H9 (cell line): Measurements from ENCODE around the gene ACAT1. TPM values are rescaled to one million over a fixed set of nuclear protein-coding genes. Genes with fewer than 3 reads are reported as not detected.

ENCODE experiments used
- DNase-seq: peaks from one replicate; pipeline ENCODE4 v3.0.0-alpha.2; 2017
- H2AFZ ChIP-seq: one replicate; pipeline ENCODE4 v1.6.1; 2013; ENCODE audit warnings: mild to moderate bottlenecking, low read length, control low read depth, moderate library complexity
- H2AK5ac ChIP-seq: 2 replicates; pipeline ENCODE4 v1.6.1; 2013; ENCODE audit warnings: low read length, control low read depth, mixed read lengths; ENCODE audit not compliant: insufficient read length
- H2BK120ac ChIP-seq: one replicate; pipeline ENCODE4 v1.6.1; 2013; ENCODE audit warnings: low read depth, mild to moderate bottlenecking, low read length, control low read depth, inconsistent platforms; ENCODE audit not compliant: poor library complexity, severe bottlenecking
- H2BK12ac ChIP-seq: 2 replicates; pipeline ENCODE4 v1.6.1; 2013; ENCODE audit warnings: low read length, control low read depth, mixed read lengths, low read depth; ENCODE audit not compliant: insufficient read length
- H2BK15ac ChIP-seq: 2 replicates; pipeline ENCODE4 v1.6.1; 2013; ENCODE audit warnings: low read depth, low read length, control low read depth
- H2BK20ac ChIP-seq: one replicate; pipeline ENCODE4 v1.6.1; 2013; ENCODE audit warnings: low read depth, mild to moderate bottlenecking, low read length, control low read depth, inconsistent platforms; ENCODE audit not compliant: poor library complexity, severe bottlenecking
- H2BK5ac ChIP-seq: 2 replicates; pipeline ENCODE4 v1.6.1; 2013; ENCODE audit warnings: low read length, control low read depth, mixed read lengths; ENCODE audit not compliant: insufficient read length
- H3K14ac ChIP-seq: 2 replicates; pipeline ENCODE4 v1.6.1; 2013; ENCODE audit warnings: low read length, control low read depth; ENCODE audit not compliant: insufficient read depth
- H3K18ac ChIP-seq: 2 replicates; pipeline ENCODE4 v1.6.1; 2013; ENCODE audit warnings: low read depth, mild to moderate bottlenecking, mixed read lengths, low read length, control low read depth; ENCODE audit not compliant: insufficient read length
- H3K23ac ChIP-seq: 2 replicates; pipeline ENCODE4 v1.6.1; 2013; ENCODE audit warnings: low read length, control low read depth, mixed read lengths, low read depth; ENCODE audit not compliant: insufficient read length
- H3K23me2 ChIP-seq: 2 replicates; pipeline ENCODE4 v1.6.1; 2013; ENCODE audit warnings: low read depth, mild to moderate bottlenecking, mixed read lengths, low read length, control low read depth; ENCODE audit not compliant: insufficient read length, poor library complexity, severe bottlenecking
- H3K27ac ChIP-seq: 2 replicates; pipeline ENCODE4 v1.5.1; 2013; ENCODE audit warnings: low read length, control low read depth, mixed read lengths, low read depth; ENCODE audit not compliant: insufficient read length
- H3K27me3 ChIP-seq: 2 replicates; pipeline ENCODE4 v1.6.1; 2013; ENCODE audit warnings: low read length, control low read depth, inconsistent platforms; ENCODE audit not compliant: insufficient read depth
- H3K4ac ChIP-seq: 2 replicates; pipeline ENCODE4 v1.6.1; 2013; ENCODE audit warnings: low read depth, mild to moderate bottlenecking, control low read depth, inconsistent platforms, low read length, moderate library complexity
- H3K4me1 ChIP-seq: 2 replicates; pipeline ENCODE4 v1.6.1; 2013; ENCODE audit warnings: low read length, control low read depth, inconsistent platforms; ENCODE audit not compliant: insufficient read depth
- H3K4me2 ChIP-seq: 2 replicates; pipeline ENCODE4 v1.6.1; 2013; ENCODE audit warnings: low read length, control low read depth, mixed read lengths; ENCODE audit not compliant: insufficient read length, insufficient read depth
- H3K56ac ChIP-seq: 2 replicates; pipeline ENCODE4 v1.6.1; 2013; ENCODE audit warnings: low read depth, mild to moderate bottlenecking, mixed read lengths, low read length, control low read depth; ENCODE audit not compliant: insufficient read length
- H3K79me1 ChIP-seq: 2 replicates; pipeline ENCODE4 v1.6.1; 2013; ENCODE audit warnings: low read depth, mild to moderate bottlenecking, moderate library complexity, low read length, control low read depth, inconsistent platforms; ENCODE audit not compliant: insufficient read depth, poor library complexity, severe bottlenecking
- H3K79me2 ChIP-seq: 2 replicates; pipeline ENCODE4 v1.6.1; 2013; ENCODE audit warnings: low read length, control low read depth, inconsistent platforms; ENCODE audit not compliant: insufficient read depth
- H3K9ac ChIP-seq: 2 replicates; pipeline ENCODE4 v1.6.1; 2013; ENCODE audit warnings: low read length, control low read depth, mixed read lengths; ENCODE audit not compliant: insufficient read length; ENCODE audit errors: extremely low read depth
- H3K9me3 ChIP-seq: one replicate; pipeline ENCODE4 v1.6.1; 2013; ENCODE audit warnings: low read depth, low read length, inconsistent platforms; ENCODE audit not compliant: control insufficient read depth
- H3T11ph ChIP-seq: one replicate; pipeline ENCODE4 v1.6.1; 2013; ENCODE audit warnings: mild to moderate bottlenecking, low read length, control low read depth, inconsistent platforms
- H4K20me1 ChIP-seq: one replicate; pipeline ENCODE4 v1.6.1; 2013; ENCODE audit not compliant: control insufficient read depth, insufficient read length, insufficient read depth
- H4K5ac ChIP-seq: 2 replicates; pipeline ENCODE4 v1.6.1; 2013; ENCODE audit warnings: low read depth, mild to moderate bottlenecking, mixed read lengths, low read length, control low read depth; ENCODE audit not compliant: insufficient read length
- H4K8ac ChIP-seq: replicated peaks from 2 replicates; pipeline ENCODE4 v1.6.1; 2013; ENCODE audit warnings: low read length, control low read depth, mixed read lengths, low read depth; ENCODE audit not compliant: insufficient read length
- H4K91ac ChIP-seq: 2 replicates; pipeline ENCODE4 v1.6.1; 2013; ENCODE audit warnings: low read depth, mild to moderate bottlenecking, moderate library complexity, mixed read lengths, low read length, control low read depth; ENCODE audit not compliant: insufficient read length
- H3K27ac Mint-ChIP-seq, 3 experiments: 2 replicates in 2 of 3; 3 replicates in 1 of 3; pipeline ENCODE4 v1.8.0; 2020 to 2021; ENCODE audit warnings: mixed read lengths in 3 of 3, mild to moderate bottlenecking in 1 of 3, moderate library complexity in 1 of 3
- H3K27me3 Mint-ChIP-seq: 2 replicates; pipeline ENCODE4 v1.8.0; 2021; ENCODE audit warnings: low read depth, mild to moderate bottlenecking, moderate library complexity, mixed read lengths
- H3K36me3 Mint-ChIP-seq, 3 experiments: 2 replicates in 2 of 3; 3 replicates in 1 of 3; pipeline ENCODE4 v1.8.0; 2020 to 2021; ENCODE audit warnings: low read depth in 3 of 3, mixed read lengths in 3 of 3; ENCODE audit not compliant: insufficient read depth in 1 of 3
- H3K4me1 Mint-ChIP-seq, 2 experiments: 2 replicates each; pipeline ENCODE4 v1.8.0; 2020; ENCODE audit warnings: mixed read lengths in 2 of 2
- H3K4me3 Mint-ChIP-seq, 2 experiments: 2 replicates in 1 of 2; 3 replicates in 1 of 2; pipeline ENCODE4 v1.8.0; 2020 to 2021; ENCODE audit warnings: mild to moderate bottlenecking in 2 of 2, mixed read lengths in 2 of 2, moderate library complexity in 1 of 2
- H3K9me3 Mint-ChIP-seq, 2 experiments: 2 replicates in 1 of 2; 3 replicates in 1 of 2; pipeline ENCODE4 v1.8.0; 2020; ENCODE audit warnings: mild to moderate bottlenecking in 2 of 2, mixed read lengths in 2 of 2, moderate library complexity in 1 of 2
- WGBS: extraction: QIAGEN DNeasy Blood & Tissue Kit; methylation state at CpG from one replicate; pipeline ENCODE4 v1.1.7; 2013; ENCODE audit warnings: missing lambda C conversion rate, low lambda C conversion rate, mixed read lengths; ENCODE audit not compliant: insufficient read length; ENCODE audit errors: extremely low coverage; 5-methylcytosine and 5-hydroxymethylcytosine counted together
- total RNA-seq: library from RNA; stranded (reverse); gene quantifications from 2 replicates; pipeline ENCODE4 v1.2.1, GENCODE V29; 2021
- TF ChIP-seq, protein P1 (sequence below): fragments of 200-600 bp; sonication (generic); conservative IDR thresholded peaks from 3 replicates; pipeline ENCODE4 v1.8.0; 2021; ENCODE audit warnings: antibody characterized with exemption, mild to moderate bottlenecking

ACAT1 gene
- total RNA-seq, 1 experiment from 2014 or later = 39.1 TPM

DNA sequence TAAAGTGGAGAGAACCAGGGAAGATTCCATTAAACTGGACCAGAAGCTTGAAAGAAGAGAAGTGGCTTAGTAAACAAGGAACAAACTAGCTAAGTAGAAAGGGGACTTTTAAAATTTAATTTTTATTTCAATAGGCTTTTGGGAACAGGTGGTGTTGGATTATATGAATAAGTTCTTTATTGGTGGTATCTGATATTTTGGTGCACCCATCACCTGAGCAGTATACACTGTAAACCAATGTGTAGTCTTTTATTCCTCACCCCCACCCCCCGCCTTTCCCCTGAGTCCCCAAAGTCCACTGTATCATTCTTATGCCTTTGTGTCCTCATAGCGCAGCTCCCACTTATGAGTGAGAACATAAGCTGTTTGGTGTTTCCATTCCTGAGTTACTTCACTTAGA lies 7.4 kb downstream of the ACAT1 start:
- Mint-ChIP-seq H3K4me3 (no peak overlapping the region), H3K27ac (no peak overlapping the region)
- H4K91ac ChIP-seq = no peak overlapping the region

More for the DNA sequence above, 7.4 kb downstream of the ACAT1 start:
- H3K27me3 Mint-ChIP-seq = no peaks in the 10 kb centered on the region
- Histone ChIP-seq H2AFZ (no peak overlapping the region), H3K79me2 (no peaks in the 10 kb centered on the region), H3K14ac (no peak overlapping the region), H4K20me1 (no peaks in the 10 kb centered on the region), H3K79me1 (no peaks in the 10 kb centered on the region), H3K23ac (no peak overlapping the region), H3K4me2 (no peak overlapping the region), H3K9ac (no peak overlapping the region), H2BK5ac (no peak overlapping the region), H3K56ac (no peak overlapping the region), H3K23me2 (no peaks in the 10 kb centered on the region), H4K8ac (no peak overlapping the region), H3K4me1 (no peaks in the 10 kb centered on the region; the same call in 1 of the 2 replicates), H3K18ac (no peak overlapping the region), H2BK12ac (no peak overlapping the region), H4K5ac (no peak overlapping the region), H3K27ac (no peak overlapping the region), H3T11ph (no peak overlapping the region), H3K9me3 (no peaks in the 10 kb centered on the region), H3K4ac (no peak overlapping the region), H2BK20ac (no peak overlapping the region), H2BK15ac (no peak overlapping the region), H2BK120ac (no peak overlapping the region), H2AK5ac (no peak overlapping the region), H3K27me3 (no peaks in the 10 kb centered on the region)
- no peaks in the 10 kb centered on the region for H3K9me3 Mint-ChIP-seq
- TF ChIP-seq, protein P1, sequence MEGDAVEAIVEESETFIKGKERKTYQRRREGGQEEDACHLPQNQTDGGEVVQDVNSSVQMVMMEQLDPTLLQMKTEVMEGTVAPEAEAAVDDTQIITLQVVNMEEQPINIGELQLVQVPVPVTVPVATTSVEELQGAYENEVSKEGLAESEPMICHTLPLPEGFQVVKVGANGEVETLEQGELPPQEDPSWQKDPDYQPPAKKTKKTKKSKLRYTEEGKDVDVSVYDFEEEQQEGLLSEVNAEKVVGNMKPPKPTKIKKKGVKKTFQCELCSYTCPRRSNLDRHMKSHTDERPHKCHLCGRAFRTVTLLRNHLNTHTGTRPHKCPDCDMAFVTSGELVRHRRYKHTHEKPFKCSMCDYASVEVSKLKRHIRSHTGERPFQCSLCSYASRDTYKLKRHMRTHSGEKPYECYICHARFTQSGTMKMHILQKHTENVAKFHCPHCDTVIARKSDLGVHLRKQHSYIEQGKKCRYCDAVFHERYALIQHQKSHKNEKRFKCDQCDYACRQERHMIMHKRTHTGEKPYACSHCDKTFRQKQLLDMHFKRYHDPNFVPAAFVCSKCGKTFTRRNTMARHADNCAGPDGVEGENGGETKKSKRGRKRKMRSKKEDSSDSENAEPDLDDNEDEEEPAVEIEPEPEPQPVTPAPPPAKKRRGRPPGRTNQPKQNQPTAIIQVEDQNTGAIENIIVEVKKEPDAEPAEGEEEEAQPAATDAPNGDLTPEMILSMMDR = no peak
- H3K36me3 Mint-ChIP-seq = peaks cover 4 to 10% (median 4%) of the 10 kb centered on the region in 3 experiments; a peak in 6 of 7 replicates
- WGBS = no CpG with 5 or more reads among the region's 2 CpGs
- DNase-seq = no peak
- no peaks in the 10 kb centered on the region; a peak in 1 of 4 replicates for H3K4me1 Mint-ChIP-seq
